A673 (cell line): Measurements from ENCODE around the gene SPACA4. TPM values are rescaled to one million over a fixed set of nuclear protein-coding genes. Genes with fewer than 3 reads are reported as not detected.

Source experiments
- BruUV-seq: library from RNA; stranded (reverse); fragments of 400-500 nt; replicated peaks from 2 replicates; lab custom pipeline; 2021; lab: Mats Ljungman, UMichigan
- CTCF ChIA-PET: fragments of 300-600 bp; sonication (Branson Sonifier 250); formaldehyde crosslinking; loops from one replicate; lab custom pipeline; 2022; ENCODE audit warnings: antibody characterized with exemption; lab: Charles Lee
- POLR2A ChIA-PET: fragments of 300-600 bp; sonication (Branson Sonifier 250); formaldehyde crosslinking; loops from one replicate; lab custom pipeline; 2022; ENCODE audit warnings: antibody characterized with exemption; ENCODE audit not compliant: low non-redundant PET; lab: Charles Lee
- DNase-seq: peaks from one replicate; pipeline ENCODE4 v3.0.0-alpha.2; 2015; ENCODE audit warnings: low spot score
- H3K27ac ChIP-seq: fragments of 200-600 bp; sonication (generic); 2 replicates; pipeline ENCODE4 v1.5.1; 2016; ENCODE audit warnings: mixed run types, low read depth, mild to moderate bottlenecking, mixed read lengths, antibody characterized with exemption, low read length; ENCODE audit not compliant: poor library complexity, severe bottlenecking
- H3K27me3 ChIP-seq: fragments of 200-600 bp; sonication (generic); replicated peaks from 2 replicates; pipeline ENCODE4 v1.6.1; 2017; ENCODE audit warnings: mixed run types, low read depth, mild to moderate bottlenecking, mixed read lengths, antibody characterized with exemption, low read length; ENCODE audit not compliant: insufficient read depth, poor library complexity
- H3K36me3 ChIP-seq: fragments of 200-600 bp; sonication (generic); 2 replicates; pipeline ENCODE4 v1.6.1; 2016; ENCODE audit warnings: mixed run types, mild to moderate bottlenecking, mixed read lengths, antibody characterized with exemption, low read length; ENCODE audit not compliant: insufficient read depth, poor library complexity, severe bottlenecking
- H3K4me1 ChIP-seq: fragments of 200-600 bp; sonication (generic); 2 replicates; pipeline ENCODE4 v1.6.1; 2017; ENCODE audit warnings: mixed run types, mild to moderate bottlenecking, mixed read lengths, antibody characterized with exemption, low read length; ENCODE audit not compliant: insufficient read depth, poor library complexity, severe bottlenecking
- H3K4me3 ChIP-seq: fragments of 200-600 bp; sonication (generic); 2 replicates; pipeline ENCODE4 v1.5.1; 2016; ENCODE audit warnings: low read depth, mixed run types, mild to moderate bottlenecking, mixed read lengths, low read length; ENCODE audit not compliant: poor library complexity, severe bottlenecking
- H3K9me3 ChIP-seq: fragments of 200-600 bp; sonication (generic); 2 replicates; pipeline ENCODE4 v1.6.1; 2016; ENCODE audit warnings: mixed run types, low read depth, mild to moderate bottlenecking, mixed read lengths, antibody characterized with exemption, low read length; ENCODE audit not compliant: poor library complexity, severe bottlenecking
- EZH2 ChIP-seq: fragments of 200-600 bp; sonication (generic); IDR thresholded peaks from 2 replicates; pipeline ENCODE4 v1.6.1; 2017; ENCODE audit warnings: borderline replicate concordance, low read depth, mild to moderate bottlenecking, mixed read lengths, antibody characterized with exemption, low read length; ENCODE audit not compliant: poor library complexity, severe bottlenecking
- intact Hi-C: fragments of 100-400 bp; cut with micrococcal nuclease; formaldehyde crosslinking; loops from one replicate; pipeline ENCODE4 v1.10.0; 2022; ENCODE audit not compliant: unreplicated experiment
- total RNA-seq: library from RNA; stranded (reverse); gene quantifications from 2 replicates; pipeline ENCODE4 v1.2.3, GENCODE V29; 2021
- TF ChIP-seq, protein P1 (sequence below): fragments of 300-800, 200-600 bp; sonication (generic); conservative IDR thresholded peaks from 2 replicates; pipeline ENCODE4 v1.5.1; 2017; ENCODE audit warnings: low read depth, mild to moderate bottlenecking, antibody characterized with exemption, low read length, moderate library complexity, mixed read lengths

SPACA4 gene
- total RNA-seq, 1 experiment from 2014 or later = not detected

DNA sequence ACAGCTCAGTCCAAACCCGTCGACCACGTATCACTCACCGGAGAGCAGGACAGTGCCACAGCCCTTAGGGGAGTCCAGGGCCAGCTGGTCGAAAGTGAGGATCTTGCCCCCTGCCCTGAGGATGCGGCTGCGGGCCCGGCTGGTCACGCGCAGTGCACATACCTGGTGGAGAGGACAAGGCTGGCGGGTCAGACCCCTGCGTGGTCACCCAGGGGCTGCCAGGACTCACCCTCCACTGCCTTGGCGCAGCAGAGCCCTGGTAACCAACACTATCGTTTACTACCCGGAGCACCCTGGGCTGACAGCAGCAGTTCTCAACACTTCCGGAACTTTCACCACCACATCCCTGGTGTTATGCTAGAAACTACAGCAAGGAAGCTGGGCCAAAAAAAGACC, 9.5 kb downstream of the SPACA4 start:
- no TSS peak for BruUV-seq
- intact Hi-C loops = no loop called here
- no peak for TF ChIP-seq EZH2
- TF ChIP-seq, protein P1, sequence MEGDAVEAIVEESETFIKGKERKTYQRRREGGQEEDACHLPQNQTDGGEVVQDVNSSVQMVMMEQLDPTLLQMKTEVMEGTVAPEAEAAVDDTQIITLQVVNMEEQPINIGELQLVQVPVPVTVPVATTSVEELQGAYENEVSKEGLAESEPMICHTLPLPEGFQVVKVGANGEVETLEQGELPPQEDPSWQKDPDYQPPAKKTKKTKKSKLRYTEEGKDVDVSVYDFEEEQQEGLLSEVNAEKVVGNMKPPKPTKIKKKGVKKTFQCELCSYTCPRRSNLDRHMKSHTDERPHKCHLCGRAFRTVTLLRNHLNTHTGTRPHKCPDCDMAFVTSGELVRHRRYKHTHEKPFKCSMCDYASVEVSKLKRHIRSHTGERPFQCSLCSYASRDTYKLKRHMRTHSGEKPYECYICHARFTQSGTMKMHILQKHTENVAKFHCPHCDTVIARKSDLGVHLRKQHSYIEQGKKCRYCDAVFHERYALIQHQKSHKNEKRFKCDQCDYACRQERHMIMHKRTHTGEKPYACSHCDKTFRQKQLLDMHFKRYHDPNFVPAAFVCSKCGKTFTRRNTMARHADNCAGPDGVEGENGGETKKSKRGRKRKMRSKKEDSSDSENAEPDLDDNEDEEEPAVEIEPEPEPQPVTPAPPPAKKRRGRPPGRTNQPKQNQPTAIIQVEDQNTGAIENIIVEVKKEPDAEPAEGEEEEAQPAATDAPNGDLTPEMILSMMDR = no peak
- Histone ChIP-seq H3K4me1 (peaks cover 20% of the 10 kb centered on the region), H3K36me3 (peaks cover 37% of the 10 kb centered on the region), H3K4me3 (no peak overlapping the region), H3K27ac (peak overlapping the region; percentile 32), H3K9me3 (no peaks in the 10 kb centered on the region), H3K27me3 (no peaks in the 10 kb centered on the region)
- no peak for DNase-seq
- CTCF ChIA-PET = interaction anchor here (0.6 kb wide), 1 partner anchor 93 kb away, joined by 4 read pairs; no protein-coding TSS in a partner anchor
- POLR2A ChIA-PET = no interaction called here

DNA sequence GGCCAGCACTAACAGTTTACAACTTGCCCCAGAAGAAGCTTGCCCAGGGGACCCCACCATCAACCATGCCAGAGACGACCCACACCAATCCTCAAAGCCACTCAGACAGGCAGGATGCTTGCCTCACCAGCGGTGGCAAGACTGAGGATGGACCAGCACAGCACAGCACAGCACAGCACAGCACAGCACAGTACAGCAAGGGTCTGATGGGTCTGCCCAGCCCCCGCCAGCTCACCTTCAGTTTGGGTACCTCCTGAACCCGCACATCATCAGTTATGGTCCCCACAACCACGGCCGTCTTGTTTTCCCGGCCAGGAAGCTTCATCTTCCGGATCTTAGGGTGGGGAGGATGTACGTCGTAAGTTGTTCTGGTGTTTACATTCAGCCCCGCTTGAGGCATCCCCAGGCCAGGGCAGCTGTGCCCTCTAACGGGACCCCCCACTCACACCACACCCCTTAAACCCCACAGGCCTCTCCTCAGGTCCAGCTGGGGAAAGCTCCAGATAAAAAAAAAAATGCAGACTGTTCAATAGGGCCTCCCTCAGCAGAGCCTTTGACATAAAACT, 10.0 kb downstream of the SPACA4 start:
- H3K27me3 ChIP-seq = no peaks in the 10 kb centered on the region
- CTCF ChIA-PET = no interaction called here
- H3K4me1 ChIP-seq = peaks cover 20% of the 10 kb centered on the region
- TF ChIP-seq EZH2 = no peak
- TF ChIP-seq, protein P1 = no peak
- no peaks in the 10 kb centered on the region for H3K9me3 ChIP-seq
- H3K27ac ChIP-seq = peak overlapping the region; percentile 32
- DNase-seq = no peak
- no TSS peak for BruUV-seq
- intact Hi-C loops = no loop called here
- peak overlapping the region; percentile 89 for H3K4me3 ChIP-seq
- POLR2A ChIA-PET = interaction anchor here (1.2 kb wide), 1 partner anchor 8 kb away, joined by 3 read pairs; no protein-coding TSS in a partner anchor
- H3K36me3 ChIP-seq = peaks cover 37% of the 10 kb centered on the region

DNA sequence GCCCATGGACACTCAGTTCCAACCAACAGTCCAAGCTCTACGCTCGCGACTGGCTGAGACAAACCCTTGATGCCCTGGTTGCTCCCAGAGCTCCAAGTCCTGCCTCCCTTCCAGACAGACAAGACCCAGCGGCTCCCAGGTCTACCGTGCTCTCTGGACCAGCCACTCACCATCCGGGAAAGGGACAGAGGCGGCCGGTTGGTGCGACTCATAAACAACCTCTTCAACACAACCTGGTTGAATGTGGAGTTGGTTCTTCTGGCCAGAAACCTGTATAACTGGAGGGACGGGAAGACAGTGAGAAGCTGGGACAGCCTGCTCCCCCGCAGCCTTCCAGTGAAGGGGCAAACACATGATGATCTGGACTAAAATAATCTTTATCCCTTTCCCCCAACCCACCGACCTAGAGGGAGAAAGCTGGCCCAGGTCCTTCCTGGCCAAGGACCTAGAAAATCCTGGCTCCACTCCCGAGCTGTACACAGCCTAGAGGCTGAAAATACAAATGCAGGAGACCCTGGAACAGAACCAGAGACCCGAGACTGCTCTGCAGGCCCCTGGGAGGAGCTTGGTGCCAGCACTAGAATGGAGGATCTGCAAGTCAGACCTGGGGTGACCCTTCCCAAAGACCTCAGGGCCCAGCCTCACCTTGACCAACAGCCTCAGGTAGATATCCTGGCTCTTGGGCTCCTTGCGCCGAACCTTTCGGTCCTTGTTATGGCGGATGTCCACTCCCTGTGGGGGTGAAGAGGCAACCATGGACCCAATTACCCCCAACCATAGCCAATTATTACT, 10.8 kb downstream of the SPACA4 start:
- H3K27ac ChIP-seq = peak overlapping the region; percentile 93
- H3K36me3 ChIP-seq = peaks cover 37% of the 10 kb centered on the region
- TF ChIP-seq, protein P1 = no peak
- no peak for TF ChIP-seq EZH2
- no peaks in the 10 kb centered on the region for H3K9me3 ChIP-seq
- ChIA-PET CTCF (interaction anchor here (0.6 to 1.2 kb wide), 2 partner anchors 26 to 33 kb away, joined by 3 read pairs; no protein-coding TSS in a partner anchor), POLR2A (interaction anchor here (0.6 to 1.2 kb wide), 2 partner anchors 9 to 219 kb away, joined by 3 read pairs; partner anchors contain the start of gene HSD17B14)
- DNase-seq = no peak
- peak overlapping the region; percentile 89 for H3K4me3 ChIP-seq
- intact Hi-C loops = no loop called here
- no peaks in the 10 kb centered on the region for H3K27me3 ChIP-seq
- peaks cover 20% of the 10 kb centered on the region for H3K4me1 ChIP-seq
- BruUV-seq = no TSS peak
